Myocyte (in vitro differentiated cells): ENCODE data around the gene CSGALNACT2. TPM values are rescaled to one million over a fixed set of nuclear protein-coding genes. Genes with fewer than 3 reads are reported as not detected.

Source experiments
- DNase-seq: peaks from one replicate; pipeline ENCODE4 v3.0.0-alpha.2; 2012; ENCODE audit warnings: low read depth
- total RNA-seq: library from RNA; depleted of rRNA; stranded (reverse); fragments of >200 nt; gene quantifications from 2 replicates; pipeline ENCODE4 v1.2.3, GENCODE V29; 2014

The CSGALNACT2 gene
- total RNA-seq, 1 donor from 2014 or later: 21.2 TPM

- peak; percentile 34 for DNase-seq
Measured at GRCh38 chr10:43186150-43186549, 47.9 kb downstream of the CSGALNACT2 start.

- DNase-seq: no peak
Measured at GRCh38 chr10:43187213-43187612, 49.0 kb downstream of the CSGALNACT2 start.

- no peak for DNase-seq
Measured at GRCh38 chr10:43188702-43189101, 50.5 kb downstream of the CSGALNACT2 start.

GRCh38 chr10:43190289-43190688 is 52.0 kb downstream of the CSGALNACT2 start:
- no peak for DNase-seq

DNA sequence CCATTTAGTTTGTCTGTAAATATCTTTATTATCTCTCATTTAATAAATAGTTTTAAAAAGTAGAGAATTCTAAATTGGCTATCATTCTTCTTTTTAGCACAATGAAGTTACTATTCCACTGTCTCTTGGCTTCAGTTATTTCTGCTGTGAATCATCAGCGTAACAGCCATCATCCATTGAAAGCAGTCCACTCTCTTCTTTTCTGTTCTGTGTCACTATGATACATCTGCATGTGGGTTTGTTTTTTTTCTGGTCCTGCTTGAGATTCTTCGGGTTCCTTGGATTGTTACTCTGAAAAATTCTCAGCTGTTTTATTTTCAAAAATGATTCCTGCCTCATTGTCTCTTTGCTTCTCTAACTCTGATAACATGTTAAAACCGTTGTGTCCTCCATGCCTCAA is 52.5 kb downstream of the CSGALNACT2 start:
- peak; percentile 66 for DNase-seq

GRCh38 chr10:43192884-43193283 is 54.6 kb downstream of the CSGALNACT2 start:
- no peak for DNase-seq

DNA sequence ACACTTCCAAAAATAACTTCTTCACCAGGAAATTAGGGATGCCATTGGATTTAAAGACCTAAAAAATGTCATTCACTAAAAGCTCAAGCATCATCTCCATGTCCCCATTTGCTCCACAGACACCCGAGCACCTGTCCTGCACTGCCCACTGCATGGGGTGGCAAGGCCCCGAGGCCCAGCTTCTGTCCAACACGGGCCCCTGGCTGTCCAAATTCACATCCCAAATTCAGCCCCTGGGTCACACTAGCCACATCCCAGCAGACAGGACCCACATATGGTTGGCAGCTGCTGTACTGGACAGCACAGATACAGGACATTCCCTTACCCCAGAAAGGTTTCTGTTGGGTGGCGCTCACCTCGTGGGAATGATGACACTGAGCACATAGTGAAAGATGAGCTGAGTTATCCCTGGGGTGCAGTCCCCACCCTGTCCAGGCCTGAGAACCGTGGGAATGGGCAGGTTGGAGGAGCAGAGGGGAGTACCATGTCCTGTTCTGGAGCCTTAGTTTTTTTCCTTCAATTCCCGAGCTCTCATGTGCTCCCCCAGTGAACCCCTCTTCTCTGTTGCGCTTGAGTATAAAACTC is 55.3 kb downstream of the CSGALNACT2 start:
- DNase-seq: peak; percentile 61

DNA sequence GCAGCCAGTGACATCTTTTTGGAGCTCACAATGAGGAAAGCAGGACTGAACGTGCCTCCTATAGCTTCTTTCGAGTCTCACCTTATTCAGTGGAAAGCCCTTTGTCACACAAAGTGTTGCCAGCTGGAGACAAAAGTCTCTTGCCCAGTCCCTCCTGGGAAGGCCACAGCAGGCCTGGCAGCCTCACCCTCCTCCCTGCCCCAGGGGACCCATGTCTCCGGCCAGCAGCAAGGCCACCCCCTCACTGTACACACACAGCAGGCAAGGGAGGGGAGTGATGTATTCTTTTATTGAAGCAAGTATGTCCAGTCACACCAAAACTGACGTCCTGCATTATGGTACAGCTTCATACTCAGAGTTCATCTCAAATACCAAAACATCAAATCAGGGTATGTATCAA is 56.0 kb downstream of the CSGALNACT2 start:
- no peak for DNase-seq

DNA sequence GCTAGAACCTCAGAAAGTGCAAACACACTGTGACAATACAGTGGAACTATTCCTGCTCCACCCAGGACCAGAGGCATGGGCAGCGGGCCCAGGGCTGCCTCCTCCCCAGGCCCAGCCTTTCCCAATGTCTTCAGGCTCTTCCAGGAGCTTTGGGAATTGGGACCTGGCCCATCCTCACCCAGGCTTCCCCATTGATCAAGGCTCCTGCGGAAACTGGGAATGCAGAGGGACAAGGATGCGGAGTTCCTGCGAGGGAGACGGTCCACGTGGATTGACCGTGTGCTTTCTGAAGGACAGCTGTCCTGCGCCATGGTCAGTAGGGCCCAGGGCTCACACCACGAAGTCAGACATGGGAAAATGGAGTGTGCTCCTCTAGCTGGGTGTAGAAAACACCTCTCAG is 56.6 kb downstream of the CSGALNACT2 start:
- DNase-seq: no peak

DNA sequence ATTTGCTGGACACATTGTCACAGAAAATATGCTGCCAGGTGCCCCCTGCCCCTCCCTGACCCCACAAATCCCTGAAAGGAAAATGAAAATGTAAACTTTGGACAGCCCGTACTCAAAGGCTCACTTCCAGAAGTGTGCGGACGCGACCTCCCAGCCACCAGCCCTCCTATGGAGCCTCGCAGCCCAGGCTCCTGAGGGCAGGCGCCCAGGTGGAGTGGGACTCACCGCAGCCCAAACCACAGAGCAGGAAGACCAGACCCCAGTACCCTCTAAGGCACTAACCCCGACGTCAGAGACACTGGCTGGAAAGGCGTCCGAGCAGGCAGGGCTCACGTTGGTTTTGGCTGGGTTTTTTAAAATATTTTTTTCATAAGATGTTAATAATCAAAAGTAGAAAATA is 57.3 kb downstream of the CSGALNACT2 start:
- no peak for DNase-seq

GRCh38 chr10:43196131-43196980 is 58.1 kb downstream of the CSGALNACT2 start:
- DNase-seq: no peak

GRCh38 chr10:43196981-43197833 is 59.0 kb downstream of the CSGALNACT2 start:
- DNase-seq: no peak

DNA sequence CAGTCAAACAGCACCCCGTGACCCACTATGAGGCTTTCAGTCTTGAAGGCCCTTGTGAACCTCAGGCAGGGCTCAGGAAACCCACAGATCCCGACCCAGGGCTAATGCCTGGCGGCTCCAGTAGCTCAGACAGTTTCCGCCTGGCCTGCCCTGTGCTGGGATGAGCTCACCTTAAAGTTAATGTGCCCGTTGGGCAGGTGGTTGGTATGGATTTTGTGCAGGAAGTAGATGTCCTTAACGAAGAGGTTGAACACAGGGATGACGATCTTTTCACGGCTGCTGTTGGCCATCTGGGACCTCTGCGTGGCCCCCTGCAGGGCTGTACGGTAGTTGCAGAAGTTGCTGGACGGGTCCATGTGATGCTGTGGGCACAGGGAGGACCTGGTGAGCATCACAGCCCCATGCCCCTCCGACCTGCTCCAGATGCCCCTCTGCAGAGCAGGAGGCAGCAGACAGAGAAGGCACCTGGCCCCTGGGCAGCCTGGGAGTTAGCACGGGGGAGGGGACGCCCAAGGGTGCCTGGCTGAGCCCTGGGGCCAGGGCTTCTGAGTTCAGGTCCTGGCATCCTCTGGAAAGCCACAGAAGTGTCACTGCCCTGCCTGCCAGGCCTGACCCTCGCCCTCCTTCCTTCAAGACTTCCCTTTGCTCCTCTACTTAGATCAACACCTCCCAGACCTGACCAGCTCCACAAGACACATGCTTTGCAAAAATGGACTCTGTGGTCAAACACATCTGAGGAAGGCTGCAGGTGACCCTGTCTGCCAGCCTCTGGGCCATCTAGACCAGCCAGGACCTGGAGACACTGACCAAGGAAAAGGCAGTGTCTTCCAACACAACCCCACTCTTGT is 59.8 kb downstream of the CSGALNACT2 start:
- peak; percentile 17 for DNase-seq

DNA sequence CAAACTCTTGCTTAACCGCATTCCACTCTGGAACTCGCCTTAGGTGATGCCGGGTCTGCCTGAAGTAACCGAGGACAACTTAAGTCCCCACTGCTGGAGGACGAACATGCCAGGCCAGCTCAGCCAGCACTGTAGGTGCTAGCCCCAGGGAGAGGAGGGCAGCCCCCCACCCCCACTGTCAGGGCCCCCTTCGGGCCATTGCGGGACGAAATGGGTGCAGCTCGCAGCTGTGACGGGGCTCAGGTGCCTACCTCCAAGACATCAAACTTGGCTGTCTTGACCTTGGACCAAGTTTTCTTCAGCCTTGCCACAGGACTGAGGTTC is 60.4 kb downstream of the CSGALNACT2 start:
- DNase-seq: no peak

DNA sequence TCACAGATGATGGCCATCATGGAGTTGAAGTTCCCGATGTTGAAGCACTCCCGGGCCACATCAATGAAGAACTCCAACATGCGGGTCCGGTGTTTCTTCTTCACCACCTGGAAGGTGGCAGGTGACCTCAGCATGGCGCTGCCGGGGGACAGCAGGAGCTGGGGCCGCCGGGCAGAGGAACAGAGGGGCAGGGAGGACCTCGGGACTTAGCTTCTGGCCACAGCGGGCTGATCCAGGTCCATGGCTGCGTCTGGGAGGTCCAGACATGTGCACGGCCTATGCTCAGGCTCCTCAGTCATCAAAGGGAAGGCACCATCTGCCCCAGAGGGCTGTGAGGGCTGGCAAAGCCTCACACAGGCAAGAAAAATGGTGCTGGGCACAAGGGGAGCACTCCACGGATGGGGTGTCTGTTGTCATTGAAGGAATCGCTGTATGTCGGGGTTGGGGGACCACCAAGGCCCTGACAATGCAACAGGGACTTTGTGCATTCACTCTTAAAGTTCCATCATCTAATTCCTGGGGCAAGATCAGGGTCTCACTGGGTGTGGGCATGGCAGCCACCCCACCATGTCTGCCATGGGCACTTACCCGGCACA is 60.9 kb downstream of the CSGALNACT2 start:
- DNase-seq: no peak

DNA sequence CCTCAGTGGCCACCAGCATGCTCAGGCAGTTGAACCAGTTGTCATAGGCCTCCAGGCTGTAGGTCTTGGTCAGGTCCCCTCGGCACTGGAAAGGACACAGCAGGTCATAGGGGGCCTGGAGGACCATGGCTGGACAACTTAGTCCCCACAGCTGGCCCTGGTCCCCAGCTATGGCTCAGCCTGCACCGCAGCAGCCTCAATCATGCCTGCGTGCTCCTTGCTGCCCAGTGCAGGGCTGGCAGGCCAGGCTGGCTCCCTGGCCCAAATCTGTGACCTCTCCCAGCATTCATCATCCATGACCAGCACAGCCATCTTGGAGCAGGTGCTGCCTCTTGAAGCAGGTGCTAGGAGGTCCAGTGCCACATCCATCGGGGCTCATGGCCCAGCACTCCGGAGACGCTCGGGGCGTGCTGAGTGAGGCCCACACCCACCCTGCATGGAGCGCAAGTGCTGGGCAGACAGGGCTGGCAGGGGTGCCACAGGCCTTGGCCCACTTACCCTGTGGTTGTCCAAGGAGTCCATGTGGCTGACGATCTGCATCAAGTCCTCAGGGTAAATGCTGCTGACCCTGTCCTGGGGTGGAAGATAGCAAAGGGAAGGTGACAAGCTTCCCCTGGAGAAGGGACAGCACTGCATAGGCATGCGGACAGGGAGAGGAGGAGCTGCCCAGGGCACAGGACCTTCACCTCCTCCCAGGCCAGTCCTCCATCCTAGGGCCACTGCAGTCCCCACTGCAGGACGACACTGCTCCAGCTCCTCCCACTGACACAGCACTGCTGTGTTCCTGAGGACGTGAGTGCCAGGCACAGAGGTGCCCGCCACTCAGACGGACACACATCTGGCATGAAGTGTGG is 61.7 kb downstream of the CSGALNACT2 start:
- no peak for DNase-seq

DNA sequence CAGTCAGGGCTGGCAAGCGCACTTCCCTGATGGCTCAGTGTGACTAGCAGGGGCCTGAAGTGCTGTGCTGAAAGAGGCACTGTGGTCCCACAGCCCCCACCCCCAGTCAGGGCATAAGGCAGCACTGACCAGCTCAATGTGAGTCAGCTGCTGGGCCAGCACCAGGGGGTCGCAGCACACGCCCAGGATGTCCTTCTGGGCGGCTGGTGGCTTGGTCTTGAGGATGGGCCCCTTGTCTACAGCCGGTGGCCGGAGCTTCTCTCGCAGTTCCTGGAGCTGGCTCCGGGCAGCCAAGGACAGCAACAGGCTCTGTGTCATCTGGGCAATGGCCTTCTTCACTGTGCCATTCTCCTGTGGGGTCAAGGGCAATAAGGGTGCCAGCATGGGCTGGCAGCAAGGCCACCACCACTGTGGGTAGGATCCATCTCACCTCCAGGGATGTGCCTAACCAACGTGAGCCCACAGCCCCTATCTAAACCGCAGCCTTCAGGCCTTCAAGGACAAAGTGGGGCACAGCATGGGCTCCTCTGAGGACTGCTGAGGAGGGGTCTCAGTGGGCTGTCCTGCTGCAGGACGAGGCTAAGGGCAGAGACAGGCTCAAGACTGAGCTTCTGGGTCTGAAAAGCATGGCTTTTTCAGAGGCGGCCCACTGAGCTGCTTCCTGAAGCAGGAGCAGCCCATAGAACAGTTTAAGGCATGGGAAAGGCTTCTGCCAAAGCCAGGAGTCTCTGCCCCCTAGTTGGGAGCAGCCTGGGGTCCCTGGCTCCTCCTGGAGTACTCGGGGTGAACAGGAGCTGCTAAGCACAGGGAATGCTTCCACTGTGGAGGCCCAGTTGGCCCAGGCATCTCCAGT is 62.5 kb downstream of the CSGALNACT2 start:
- DNase-seq: no peak

DNA sequence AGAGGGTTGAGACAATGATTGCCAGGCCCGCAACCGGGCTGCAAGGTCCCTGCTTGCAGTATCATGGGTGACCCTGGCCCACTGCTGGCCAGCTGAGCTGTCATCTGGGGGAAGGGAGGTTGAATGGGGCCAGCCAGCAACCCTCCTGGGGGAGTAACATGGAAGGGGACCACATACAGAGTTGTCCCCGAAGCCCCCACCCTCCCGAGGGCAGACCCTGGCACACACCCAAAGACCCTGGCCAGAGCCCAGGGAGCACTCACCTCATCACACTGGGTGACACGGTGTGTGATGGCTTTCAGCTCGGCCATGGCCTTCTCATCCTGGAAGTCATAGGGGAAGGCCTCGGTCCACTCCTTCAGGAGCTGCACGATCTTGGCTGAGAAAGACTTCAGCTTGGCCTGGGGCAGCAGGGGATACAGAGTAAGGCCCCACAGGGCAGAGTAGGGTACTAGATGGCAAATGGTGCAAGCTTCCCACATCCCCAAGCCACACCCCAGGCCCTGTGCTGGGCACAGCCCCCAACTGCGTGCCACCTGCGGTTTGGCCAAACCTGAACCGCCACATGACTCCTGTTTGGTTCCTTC is 63.4 kb downstream of the CSGALNACT2 start:
- no peak for DNase-seq
